Measurements from ENCODE around the gene ARMC9. TPM values are rescaled to one million over a fixed set of nuclear protein-coding genes. Genes with fewer than 3 reads are reported as not detected.

The ARMC9 gene
- total RNA-seq, 1 donor from 2014 or later = 19.3 TPM

DNA sequence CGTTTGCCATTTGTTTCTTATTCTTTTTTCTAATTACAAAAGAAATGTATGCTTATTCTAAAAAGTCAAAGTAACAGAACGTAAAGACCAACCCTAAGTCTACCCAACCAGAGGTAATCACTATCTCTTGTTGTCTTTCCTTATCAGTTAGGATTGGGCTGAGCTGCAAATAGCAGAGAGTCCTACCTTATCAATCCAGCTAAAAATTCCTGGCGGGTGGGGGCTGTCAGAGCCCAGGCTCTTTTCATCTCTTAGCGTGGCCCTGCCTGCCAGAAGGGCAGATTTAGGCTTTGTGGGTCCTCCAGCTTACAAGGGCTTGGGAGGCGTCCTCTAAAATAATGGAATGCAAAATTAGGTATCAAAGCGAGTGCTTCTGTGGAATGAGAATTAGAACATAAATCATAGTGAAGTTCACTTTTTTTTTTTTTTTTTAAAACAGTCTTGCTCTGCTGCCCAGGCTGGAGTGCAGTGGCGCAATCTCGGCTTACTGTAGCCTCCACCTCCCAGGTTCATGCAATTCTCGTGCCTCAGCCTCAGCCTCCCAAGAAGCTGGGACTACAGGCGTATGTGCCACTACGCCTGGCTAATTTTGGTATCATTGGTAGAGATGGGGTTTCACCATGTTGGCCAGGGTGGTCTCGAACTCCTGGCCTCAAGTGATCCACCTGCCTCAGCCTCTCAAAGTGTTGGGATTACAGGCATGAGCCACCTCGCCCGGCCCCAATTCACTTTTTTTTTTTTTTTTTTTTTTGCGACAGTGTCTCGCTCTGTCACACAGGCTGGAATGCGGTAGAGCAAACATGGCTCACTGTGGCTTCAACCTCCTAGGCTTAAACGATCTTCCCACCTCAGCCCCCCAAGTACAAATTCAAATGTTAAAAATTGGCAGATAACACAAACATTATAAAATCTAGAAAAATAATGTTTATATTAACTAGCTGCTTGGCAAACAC, 139.7 kb downstream of the ARMC9 start:
- peaks cover 2% of the 10 kb centered on the region for H3K9me3 Mint-ChIP-seq (ENCODE audit: unreplicated experiment)
- H3K27ac Mint-ChIP-seq (ENCODE audit: unreplicated experiment) = no peak overlapping the region
- DNase-seq = no peak
- peaks cover 5% of the 10 kb centered on the region for H3K27me3 Mint-ChIP-seq (ENCODE audit: unreplicated experiment)
- no peak for TF ChIP-seq CTCF (IDR thresholded peaks at IDR 0.05; ENCODE audit: partially characterized antibody, unreplicated experiment)
- H3K4me3 Mint-ChIP-seq (ENCODE audit: unreplicated experiment) = no peak overlapping the region
- peaks cover 6% of the 10 kb centered on the region for H3K4me1 Mint-ChIP-seq (ENCODE audit: low read depth, unreplicated experiment)
- H3K36me3 Mint-ChIP-seq (ENCODE audit: unreplicated experiment) = peaks cover 7% of the 10 kb centered on the region

GRCh38 chr2:231339316-231339715, 140.9 kb downstream of the ARMC9 start:
- TF ChIP-seq CTCF (IDR thresholded peaks at IDR 0.05; ENCODE audit: partially characterized antibody, unreplicated experiment) = no peak
- H3K27me3 Mint-ChIP-seq (ENCODE audit: unreplicated experiment) = no peaks in the 10 kb centered on the region
- no peak overlapping the region for H3K27ac Mint-ChIP-seq (ENCODE audit: unreplicated experiment)
- peaks cover 2% of the 10 kb centered on the region for H3K9me3 Mint-ChIP-seq (ENCODE audit: unreplicated experiment)
- H3K4me3 Mint-ChIP-seq (ENCODE audit: unreplicated experiment) = no peak overlapping the region
- H3K36me3 Mint-ChIP-seq (ENCODE audit: unreplicated experiment) = peaks cover 5% of the 10 kb centered on the region
- DNase-seq = no peak
- H3K4me1 Mint-ChIP-seq (ENCODE audit: low read depth, unreplicated experiment) = peaks cover 5% of the 10 kb centered on the region

DNA sequence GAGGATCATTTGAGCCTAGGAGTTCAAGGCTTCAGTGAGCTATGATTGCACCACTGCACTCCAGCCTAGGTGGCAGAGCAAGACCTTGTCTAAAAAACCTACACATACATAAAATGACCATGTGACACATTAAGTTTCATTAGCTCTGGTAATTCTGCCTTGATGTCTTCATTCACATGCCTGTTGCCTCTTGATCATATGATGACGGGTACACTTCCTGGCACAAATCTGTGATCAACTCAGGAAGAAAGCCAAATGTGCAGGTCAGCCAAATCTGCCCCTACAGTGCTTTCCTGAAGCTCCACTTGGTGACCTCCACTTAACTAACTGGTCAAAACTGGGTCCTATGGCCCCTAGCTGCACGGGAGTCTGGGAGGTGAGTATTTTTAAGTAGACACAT, 142.7 kb downstream of the ARMC9 start:
- Mint-ChIP-seq H3K27ac (ENCODE audit: unreplicated experiment) (no peak overlapping the region), H3K36me3 (ENCODE audit: unreplicated experiment) (no peaks in the 10 kb centered on the region), H3K4me3 (ENCODE audit: unreplicated experiment) (no peak overlapping the region), H3K27me3 (ENCODE audit: unreplicated experiment) (no peaks in the 10 kb centered on the region), H3K4me1 (ENCODE audit: low read depth, unreplicated experiment) (peaks cover 1% of the 10 kb centered on the region), H3K9me3 (ENCODE audit: unreplicated experiment) (no peaks in the 10 kb centered on the region)
- DNase-seq = no peak
- no peak for TF ChIP-seq CTCF (IDR thresholded peaks at IDR 0.05; ENCODE audit: partially characterized antibody, unreplicated experiment)

- H3K36me3 Mint-ChIP-seq (ENCODE audit: unreplicated experiment) = no peaks in the 10 kb centered on the region
- no peak for TF ChIP-seq CTCF (IDR thresholded peaks at IDR 0.05; ENCODE audit: partially characterized antibody, unreplicated experiment)
- no peak overlapping the region for H3K4me3 Mint-ChIP-seq (ENCODE audit: unreplicated experiment)
- peaks cover 5% of the 10 kb centered on the region for H3K4me1 Mint-ChIP-seq (ENCODE audit: low read depth, unreplicated experiment)
- no peak for DNase-seq
- no peaks in the 10 kb centered on the region for H3K9me3 Mint-ChIP-seq (ENCODE audit: unreplicated experiment)
- no peak overlapping the region for H3K27ac Mint-ChIP-seq (ENCODE audit: unreplicated experiment)
- no peaks in the 10 kb centered on the region for H3K27me3 Mint-ChIP-seq (ENCODE audit: unreplicated experiment)
Measured at GRCh38 chr2:231342061-231342711, 143.8 kb downstream of the ARMC9 start.
